Mammary epithelial cell (primary cell): ENCODE results near the gene KDELR1.

Experiments used
- EZH2 ChIP-seq: IDR thresholded peaks from 2 replicates; pipeline ENCODE4 v1.6.1; 2012; ENCODE audit warnings: low read length, inconsistent platforms, borderline replicate concordance
- TF ChIP-seq, protein P1 (sequence below), 2 donors: IDR thresholded peaks in 1 of 2; conservative IDR thresholded peaks in 1 of 2; 2 replicates each; pipeline ENCODE4 v1.5.1; 2011 to 2012; ENCODE audit warnings: inconsistent platforms in 2 of 2, low read length in 2 of 2, mild to moderate bottlenecking in 2 of 2, control low read depth in 1 of 2, low read depth in 1 of 2; ENCODE audit not compliant: insufficient read depth in 1 of 2; ENCODE audit errors: extremely low read depth in 1 of 2

- TF ChIP-seq, protein P1, sequence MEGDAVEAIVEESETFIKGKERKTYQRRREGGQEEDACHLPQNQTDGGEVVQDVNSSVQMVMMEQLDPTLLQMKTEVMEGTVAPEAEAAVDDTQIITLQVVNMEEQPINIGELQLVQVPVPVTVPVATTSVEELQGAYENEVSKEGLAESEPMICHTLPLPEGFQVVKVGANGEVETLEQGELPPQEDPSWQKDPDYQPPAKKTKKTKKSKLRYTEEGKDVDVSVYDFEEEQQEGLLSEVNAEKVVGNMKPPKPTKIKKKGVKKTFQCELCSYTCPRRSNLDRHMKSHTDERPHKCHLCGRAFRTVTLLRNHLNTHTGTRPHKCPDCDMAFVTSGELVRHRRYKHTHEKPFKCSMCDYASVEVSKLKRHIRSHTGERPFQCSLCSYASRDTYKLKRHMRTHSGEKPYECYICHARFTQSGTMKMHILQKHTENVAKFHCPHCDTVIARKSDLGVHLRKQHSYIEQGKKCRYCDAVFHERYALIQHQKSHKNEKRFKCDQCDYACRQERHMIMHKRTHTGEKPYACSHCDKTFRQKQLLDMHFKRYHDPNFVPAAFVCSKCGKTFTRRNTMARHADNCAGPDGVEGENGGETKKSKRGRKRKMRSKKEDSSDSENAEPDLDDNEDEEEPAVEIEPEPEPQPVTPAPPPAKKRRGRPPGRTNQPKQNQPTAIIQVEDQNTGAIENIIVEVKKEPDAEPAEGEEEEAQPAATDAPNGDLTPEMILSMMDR (conservative IDR thresholded peaks at IDR 0.05 in 1 of 2, IDR thresholded peaks at IDR 0.05 in 1 of 2; ENCODE audit: extremely low read depth in 1 of 2, insufficient read depth in 1 of 2, low read depth in 1 of 2, low read length in 2 of 2), result no peak
- no peak for TF ChIP-seq EZH2
Observed at GRCh38 chr19:48424694-48425219, 33.4 kb upstream of the KDELR1 start.
